Natural killer cell treated with Interleukin-12 subunit alpha and Interleukin-12 subunit beta and Interleukin-15 and Interleukin-18, amount 100 ng/mL, for 72 hours (primary cell): Measurements from ENCODE around the gene KLHL18. TPM values are rescaled to one million over a fixed set of nuclear protein-coding genes. Genes with fewer than 3 reads are reported as not detected.
A peak's percentile ranks its signal among the peaks of the same experiment; 100 is the strongest.
"Not testable (repeated sequence)": the region's sequence is repeated elsewhere in the genome, so short reads cannot be mapped to it uniquely, and the experiment has no call there.

Experiments used
- ATAC-seq, 2 donors: fragments of 150-1000 bp; cut with Tn5 transposase in 1 of 2; sonication (Bioruptor Pico), chemical (Tn5 transposase) in 1 of 2; 2 replicates each; pipeline ENCODE4 v1.10.0; 2021
- DNase-seq: peaks from one replicate; pipeline ENCODE4 v3.0.0; 2022; ENCODE audit warnings: low spot score
- H3K27ac Mint-ChIP-seq, 2 donors: 1 replicate in 1 of 2; 2 replicates in 1 of 2; pipeline ENCODE4 v1.8.0; 2022; ENCODE audit warnings: mixed read lengths in 2 of 2, mild to moderate bottlenecking in 1 of 2, moderate library complexity in 1 of 2
- H3K27me3 Mint-ChIP-seq, 2 donors: 1 replicate in 1 of 2; 2 replicates in 1 of 2; pipeline ENCODE4 v1.8.0; 2022; ENCODE audit warnings: mixed read lengths in 2 of 2
- H3K36me3 Mint-ChIP-seq: one replicate; pipeline ENCODE4 v1.8.0; 2022; ENCODE audit warnings: mixed read lengths
- H3K4me1 Mint-ChIP-seq, 2 donors: 1 replicate in 1 of 2; 2 replicates in 1 of 2; pipeline ENCODE4 v1.8.0; 2022; ENCODE audit warnings: low read depth in 2 of 2, mixed read lengths in 2 of 2, mild to moderate bottlenecking in 1 of 2
- H3K4me3 Mint-ChIP-seq: one replicate; pipeline ENCODE4 v1.8.0; 2022; ENCODE audit warnings: mixed read lengths
- H3K9me3 Mint-ChIP-seq: 2 replicates; pipeline ENCODE4 v1.8.0; 2022; ENCODE audit warnings: mixed read lengths
- total RNA-seq, 2 donors: library from RNA; stranded (reverse); gene quantifications; one replicate each; pipeline ENCODE4 v1.2.3, GENCODE V29; 2022

Gene KLHL18
- total RNA-seq, 2 donors from 2014 or later = 38.9 to 65.3 TPM

- DNase-seq, H3K27ac Mint-ChIP-seq, H3K9me3 Mint-ChIP-seq, H3K27me3 Mint-ChIP-seq, ATAC-seq, H3K4me3 Mint-ChIP-seq, H3K36me3 Mint-ChIP-seq, H3K4me1 Mint-ChIP-seq: not testable (repeated sequence)
These were observed 87.3 kb downstream of the KLHL18 start for GRCh38 chr3:47370020-47370419.

- peak in 1 of 2 donors; percentile 47 for ATAC-seq
- Mint-ChIP-seq H3K4me3 (no peak overlapping the region), H3K4me1 (peaks cover 0 to 9% of the 10 kb centered on the region in 2 donors), H3K36me3 (no peaks in the 10 kb centered on the region), H3K27me3 (peaks cover 0 to 11% of the 10 kb centered on the region in 2 donors), H3K27ac (no peak overlapping the region), H3K9me3 (no peaks in the 10 kb centered on the region)
- no peak for DNase-seq
These were observed 88.3 kb downstream of the KLHL18 start for GRCh38 chr3:47370887-47371697.

GRCh38 chr3:47374587-47374986, 91.8 kb downstream of the KLHL18 start:
- peaks cover 0 to 7% of the 10 kb centered on the region in 2 donors for H3K27me3 Mint-ChIP-seq
- DNase-seq = no peak
- no peaks in the 10 kb centered on the region for H3K36me3 Mint-ChIP-seq
- no peak overlapping the region for H3K4me3 Mint-ChIP-seq
- H3K4me1 Mint-ChIP-seq = peaks cover 3 to 18% of the 10 kb centered on the region in 2 donors
- no peaks in the 10 kb centered on the region for H3K9me3 Mint-ChIP-seq
- no peak overlapping the region for H3K27ac Mint-ChIP-seq
- ATAC-seq = no peak

DNA sequence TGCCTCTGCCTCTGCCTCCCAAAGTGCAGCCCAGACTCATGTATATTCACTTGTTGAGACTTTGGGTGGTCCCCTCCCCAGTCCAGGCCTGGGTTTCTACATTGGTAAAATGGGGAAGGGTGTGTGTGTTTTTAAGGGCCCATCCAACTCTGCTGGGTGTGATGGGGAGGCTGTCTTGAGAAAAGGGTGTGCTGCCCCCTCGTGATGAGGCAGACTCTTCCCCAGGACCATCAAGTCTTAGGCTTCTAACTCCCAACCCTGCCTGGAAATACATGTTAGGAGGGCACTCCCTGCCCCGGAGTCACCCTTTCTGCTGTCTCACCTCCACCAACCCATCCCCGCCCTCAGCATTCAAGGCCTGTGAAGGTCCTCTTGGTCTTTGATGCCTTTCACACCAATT, 93.6 kb downstream of the KLHL18 start:
- Mint-ChIP-seq H3K4me1 (peaks cover 13 to 29% of the 10 kb centered on the region in 2 donors), H3K9me3 (no peaks in the 10 kb centered on the region), H3K36me3 (peaks cover 6% of the 10 kb centered on the region), H3K4me3 (no peak overlapping the region), H3K27ac (no peak overlapping the region), H3K27me3 (peaks cover 0 to 7% of the 10 kb centered on the region in 2 donors)
- ATAC-seq = no peak
- DNase-seq = no peak

DNA sequence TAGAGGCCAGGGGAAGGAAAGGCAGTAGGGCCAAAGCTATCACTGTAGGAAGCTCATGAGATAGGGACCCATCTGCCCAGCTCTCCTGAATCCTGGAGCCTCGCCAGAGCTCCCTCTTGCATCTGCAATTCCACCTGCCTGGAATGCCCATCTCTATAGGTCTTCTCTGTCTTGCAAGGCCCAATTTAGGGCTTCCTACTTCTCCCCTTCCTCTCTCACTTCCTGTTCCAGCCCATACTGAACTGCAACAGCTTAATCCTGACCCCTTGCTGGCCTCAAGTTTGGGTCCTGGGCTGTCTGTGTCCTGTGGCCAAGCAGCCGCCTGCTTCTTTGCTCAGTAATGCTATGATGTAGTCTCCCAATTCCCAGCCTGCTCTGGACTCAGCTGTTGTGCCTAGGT, 94.4 kb downstream of the KLHL18 start:
- no peak for ATAC-seq
- no peak overlapping the region for H3K4me3 Mint-ChIP-seq
- peaks cover 19 to 35% of the 10 kb centered on the region in 2 donors for H3K4me1 Mint-ChIP-seq
- no peak overlapping the region for H3K27ac Mint-ChIP-seq
- H3K36me3 Mint-ChIP-seq = peaks cover 6% of the 10 kb centered on the region
- H3K27me3 Mint-ChIP-seq = peaks cover 0 to 5% of the 10 kb centered on the region in 2 donors
- no peak for DNase-seq
- no peaks in the 10 kb centered on the region for H3K9me3 Mint-ChIP-seq

GRCh38 chr3:47378869-47379268, 96.1 kb downstream of the KLHL18 start:
- H3K4me3 Mint-ChIP-seq = peak overlapping the region; percentile 99
- peaks cover 0 to 5% of the 10 kb centered on the region in 2 donors for H3K27me3 Mint-ChIP-seq
- H3K27ac Mint-ChIP-seq = peak overlapping the region; percentile 98 to 99
- DNase-seq (no peak), ATAC-seq (no peak)
- H3K36me3 Mint-ChIP-seq = peaks cover 9% of the 10 kb centered on the region
- no peaks in the 10 kb centered on the region for H3K9me3 Mint-ChIP-seq
- H3K4me1 Mint-ChIP-seq = peaks cover 30 to 46% of the 10 kb centered on the region in 2 donors

DNA sequence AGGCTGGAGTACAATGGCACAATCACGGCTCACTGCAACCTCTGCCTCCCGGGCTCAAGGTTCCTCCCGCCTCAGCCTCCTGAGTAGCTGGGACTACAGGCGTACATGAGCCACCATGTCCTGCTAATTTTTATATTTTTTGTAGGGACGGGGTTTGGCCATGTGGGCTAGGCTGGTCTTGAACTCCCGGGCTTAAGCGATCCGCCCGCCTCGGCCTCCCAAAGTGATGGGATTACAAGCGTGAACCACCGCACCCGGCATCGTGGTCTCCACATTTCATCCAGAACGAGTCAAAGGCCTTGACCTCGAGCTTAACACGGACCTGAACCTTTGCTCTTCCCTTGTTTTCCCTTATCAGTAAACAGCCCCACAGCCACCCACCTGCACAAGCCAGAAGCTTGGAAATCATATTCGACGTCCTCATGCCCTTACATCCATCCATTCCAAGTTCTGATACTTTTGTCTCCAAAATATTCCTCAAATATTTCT, 96.7 kb downstream of the KLHL18 start:
- Mint-ChIP-seq H3K27ac (peak overlapping the region; percentile 98 to 99), H3K4me1 (peaks cover 32 to 46% of the 10 kb centered on the region in 2 donors), H3K27me3 (peaks cover 0 to 5% of the 10 kb centered on the region in 2 donors), H3K4me3 (peak overlapping the region; percentile 99), H3K9me3 (no peaks in the 10 kb centered on the region), H3K36me3 (peaks cover 9% of the 10 kb centered on the region)
- ATAC-seq (no peak), DNase-seq (no peak)

DNA sequence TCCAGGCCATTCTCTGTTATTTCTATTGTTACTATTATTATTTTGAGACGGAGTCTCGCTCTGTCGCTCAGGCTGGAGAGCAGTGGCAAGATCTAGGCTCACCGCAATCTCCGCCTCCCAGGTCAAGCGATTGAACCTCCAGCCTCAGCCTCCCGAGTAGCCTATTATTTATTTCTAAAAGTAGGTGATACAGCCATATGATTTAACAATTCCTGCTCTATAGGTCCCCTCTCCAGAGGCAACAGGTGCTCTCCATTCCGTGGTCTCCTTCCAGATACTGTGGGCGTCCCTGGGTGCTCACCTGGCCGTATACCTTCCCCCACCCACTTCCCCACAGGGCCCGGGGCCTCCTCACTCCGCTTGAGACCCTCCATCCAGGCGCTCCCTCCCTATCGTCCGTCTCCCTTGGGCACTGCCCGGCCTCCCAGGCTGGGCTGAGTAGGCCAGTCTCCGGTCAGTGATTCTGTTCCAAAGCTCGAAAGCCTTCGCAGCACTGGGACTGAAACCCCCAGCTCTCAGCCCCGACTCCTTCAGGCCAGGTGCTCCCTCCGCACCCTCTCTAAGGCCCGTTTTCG, 97.4 kb downstream of the KLHL18 start:
- Mint-ChIP-seq H3K27ac (peak overlapping the region; percentile 98 to 99), H3K4me3 (peak overlapping the region; percentile 99), H3K36me3 (peaks cover 9% of the 10 kb centered on the region), H3K27me3 (peaks cover 0 to 5% of the 10 kb centered on the region in 2 donors), H3K9me3 (no peaks in the 10 kb centered on the region), H3K4me1 (peaks cover 32 to 45% of the 10 kb centered on the region in 2 donors)
- no peak for DNase-seq
- ATAC-seq = no peak

DNA sequence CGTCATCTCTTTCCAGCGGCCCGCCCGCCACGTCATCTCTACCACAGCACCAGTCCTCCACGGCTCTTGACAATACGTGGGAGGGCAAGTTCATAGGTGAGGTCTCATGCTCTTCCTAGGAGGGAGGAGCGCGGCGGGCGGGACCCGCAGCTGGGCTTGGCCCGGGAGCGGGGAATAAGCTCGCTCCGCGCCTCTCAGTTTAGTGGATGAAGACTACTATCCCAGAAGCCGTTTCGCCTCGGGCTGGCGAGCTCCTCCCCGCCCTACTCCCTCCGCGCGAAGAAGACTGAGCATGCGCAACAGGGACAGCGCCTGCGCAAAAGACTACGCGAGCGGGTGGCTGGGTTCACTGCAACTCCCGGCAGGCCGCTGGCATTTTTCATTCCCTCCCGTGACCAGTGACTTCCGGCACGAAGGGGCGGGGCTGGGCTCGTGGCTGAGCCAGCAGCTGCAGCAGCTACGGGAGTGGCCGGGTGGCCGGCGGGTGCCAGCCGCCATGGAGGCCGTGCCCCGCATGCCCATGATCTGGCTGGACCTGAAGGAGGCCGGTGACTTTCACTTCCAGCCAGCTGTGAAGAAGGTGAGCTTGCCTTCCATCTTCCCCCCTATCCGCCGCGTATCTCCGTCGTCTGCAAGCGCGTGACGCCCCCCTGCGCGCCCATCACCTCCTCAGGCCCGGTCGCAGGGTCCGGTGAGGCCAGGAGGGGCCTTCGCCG, 98.0 kb downstream of the KLHL18 start, which contains the start of gene PTPN23:
PTPN23 (plus strand) TSS at position 421 of the 716 bp plus-strand sequence; CDS start at position 497, 76 bp downstream.
- Mint-ChIP-seq H3K27ac (peak within 1 kb of the TSS; percentile 98 to 99), H3K36me3 (peaks cover 9% of the 10 kb centered on the region), H3K4me3 (peak within 1 kb of the TSS; percentile 99), H3K27me3 (peaks cover 0 to 1% of the 10 kb centered on the region in 2 donors), H3K4me1 (peaks cover 35 to 41% of the 10 kb centered on the region in 2 donors), H3K9me3 (no peaks in the 10 kb centered on the region)
- peak; percentile 99 for DNase-seq
- ATAC-seq = peak; percentile 90 to 92

GRCh38 chr3:47381317-47382157, 98.8 kb downstream of the KLHL18 start:
- peak; percentile 95 for DNase-seq
- Mint-ChIP-seq H3K4me3 (peak overlapping the region; percentile 99), H3K27ac (peak overlapping the region; percentile 98 to 99), H3K27me3 (no peaks in the 10 kb centered on the region), H3K36me3 (peaks cover 9% of the 10 kb centered on the region), H3K9me3 (no peaks in the 10 kb centered on the region), H3K4me1 (peaks cover 38 to 44% of the 10 kb centered on the region in 2 donors)
- peak; percentile 88 to 90 for ATAC-seq

DNA sequence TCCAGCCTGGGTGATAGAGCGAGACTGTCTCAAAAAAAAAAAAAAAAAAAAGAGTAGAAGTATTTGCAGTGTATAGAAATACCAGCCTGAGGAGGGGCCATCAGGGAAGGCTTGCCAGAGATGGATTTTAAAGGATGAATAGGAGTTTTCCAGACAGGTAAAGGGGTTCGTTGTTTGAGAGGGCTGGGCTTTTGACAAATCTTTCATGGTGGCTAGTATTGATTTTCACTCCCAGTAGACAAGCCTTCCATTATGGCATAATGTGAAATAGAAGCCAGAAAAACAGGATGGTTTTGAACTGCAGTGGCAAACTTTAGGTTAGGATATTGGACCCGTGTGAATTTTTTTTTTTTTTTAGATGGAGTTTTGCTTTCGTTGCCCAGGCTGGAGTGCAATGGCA, 101.7 kb downstream of the KLHL18 start:
- H3K27me3 Mint-ChIP-seq = no peaks in the 10 kb centered on the region

DNA sequence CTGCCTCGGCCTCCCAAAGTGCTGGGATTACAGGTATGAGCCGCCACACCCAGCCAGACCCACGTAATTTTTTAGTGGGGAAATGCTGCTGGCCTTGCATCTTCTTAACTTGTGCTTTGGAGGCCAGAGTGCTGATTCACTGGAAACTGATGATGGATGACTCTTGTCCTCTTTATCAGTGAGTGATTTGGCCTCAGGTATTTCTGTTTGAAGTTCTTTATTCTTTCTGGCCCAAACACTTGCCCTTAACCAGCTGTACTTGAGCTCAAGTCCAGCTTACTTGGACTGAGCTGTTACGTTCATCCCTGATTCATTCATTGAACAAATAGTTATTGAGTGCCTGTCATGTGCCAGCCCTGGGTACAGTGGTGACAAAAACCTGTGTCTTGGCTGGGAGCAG, 102.3 kb downstream of the KLHL18 start:
- no peak overlapping the region for H3K27ac Mint-ChIP-seq
- ATAC-seq (no peak), DNase-seq (no peak)
- H3K27me3 Mint-ChIP-seq = no peaks in the 10 kb centered on the region
- no peaks in the 10 kb centered on the region for H3K9me3 Mint-ChIP-seq
- peaks cover 9% of the 10 kb centered on the region for H3K36me3 Mint-ChIP-seq
- no peak overlapping the region for H3K4me3 Mint-ChIP-seq
- peaks cover 38 to 42% of the 10 kb centered on the region in 2 donors for H3K4me1 Mint-ChIP-seq

More for the DNA sequence above, 101.7 kb downstream of the KLHL18 start:
- no peak for DNase-seq
- no peak for ATAC-seq
- H3K27ac Mint-ChIP-seq = peak overlapping the region in 1 of 2 donors; percentile 18
- no peak overlapping the region for H3K4me3 Mint-ChIP-seq
- H3K36me3 Mint-ChIP-seq = peaks cover 9% of the 10 kb centered on the region
- peaks cover 43 to 46% of the 10 kb centered on the region in 2 donors for H3K4me1 Mint-ChIP-seq
- H3K9me3 Mint-ChIP-seq = no peaks in the 10 kb centered on the region

GRCh38 chr3:47385796-47386195, 103.1 kb downstream of the KLHL18 start:
- Mint-ChIP-seq H3K4me3 (no peak overlapping the region), H3K27ac (no peak overlapping the region), H3K36me3 (peaks cover 4% of the 10 kb centered on the region), H3K9me3 (no peaks in the 10 kb centered on the region), H3K4me1 (peaks cover 32 to 36% of the 10 kb centered on the region in 2 donors), H3K27me3 (no peaks in the 10 kb centered on the region)
- no peak for ATAC-seq
- no peak for DNase-seq
